GM10266 (cell line): ENCODE measurements around the gene NUMB.

Experiments
- DNase-seq: peaks from one replicate; pipeline ENCODE4 v3.0.0; 2012; ENCODE audit errors: extremely low spot score
- CTCF ChIP-seq: IDR thresholded peaks from 2 replicates; pipeline ENCODE4 v1.5.1; 2012; ENCODE audit warnings: mild to moderate bottlenecking, low read depth; ENCODE audit not compliant: control insufficient read depth, insufficient read depth; ENCODE audit errors: missing control alignments

NUMB gene

GRCh38 chr14:73458183-73458976 is at the start of gene NUMB:
Gene NUMB (minus strand): TSS chr14:73458546. CDS start chr14:73355751, 102,795 bp downstream.
- peak; percentile 98 for DNase-seq

GRCh38 chr14:73503648-73504047 is 45.3 kb upstream of the NUMB start:
- no peak for DNase-seq
- no peak for TF ChIP-seq CTCF

More at GRCh38 chr14:73458183-73458976, at the start of gene NUMB:
- TF ChIP-seq CTCF = peak; percentile 3

- no peak for TF ChIP-seq CTCF
- no peak for DNase-seq
Observed at GRCh38 chr14:73502017-73502619, 43.8 kb upstream of the NUMB start.

GRCh38 chr14:73500360-73500759 is 42.0 kb upstream of the NUMB start:
- DNase-seq = no peak
- no peak for TF ChIP-seq CTCF

GRCh38 chr14:73494593-73494992 is 36.2 kb upstream of the NUMB start:
- no peak for TF ChIP-seq CTCF
- no peak for DNase-seq

- no peak for DNase-seq
- TF ChIP-seq CTCF = no peak
Observed at GRCh38 chr14:73492670-73493069, 34.3 kb upstream of the NUMB start.

GRCh38 chr14:73492043-73492552 is 33.8 kb upstream of the NUMB start:
- no peak for DNase-seq
- TF ChIP-seq CTCF = no peak
